Mesendoderm (in vitro differentiated cells): ENCODE measurements around the gene ITSN1.

ENCODE experiments used
- DNase-seq: peaks from one replicate; pipeline ENCODE4 v3.0.0; 2013
- H2AK5ac ChIP-seq: 2 replicates; pipeline ENCODE4 v1.6.1; 2013; ENCODE audit warnings: low read length, inconsistent platforms
- H2BK120ac ChIP-seq: 2 replicates; pipeline ENCODE4 v1.6.1; 2013; ENCODE audit warnings: low read depth, mild to moderate bottlenecking, low read length, moderate library complexity, mixed read lengths
- H2BK15ac ChIP-seq: replicated peaks from 2 replicates; pipeline ENCODE4 v1.6.1; 2013; ENCODE audit warnings: low read depth, mild to moderate bottlenecking, moderate library complexity
- H2BK5ac ChIP-seq: 2 replicates; pipeline ENCODE4 v1.6.1; 2013; ENCODE audit warnings: low read length, inconsistent platforms
- H3K18ac ChIP-seq: 2 replicates; pipeline ENCODE4 v1.6.1; 2013; ENCODE audit warnings: mild to moderate bottlenecking, low read length, mixed read lengths
- H3K23ac ChIP-seq: one replicate; pipeline ENCODE4 v1.6.1; 2013; ENCODE audit warnings: low read length
- H3K27ac ChIP-seq: 2 replicates; pipeline ENCODE4 v1.5.1; 2013; ENCODE audit warnings: low read depth, mild to moderate bottlenecking, inconsistent platforms, low read length, moderate library complexity
- H3K27me3 ChIP-seq: 2 replicates; pipeline ENCODE4 v1.6.1; 2013; ENCODE audit warnings: low read length, control low read depth, mild to moderate bottlenecking, inconsistent platforms; ENCODE audit not compliant: insufficient read depth, poor library complexity
- H3K36me3 ChIP-seq: 2 replicates; pipeline ENCODE4 v1.6.1; 2013; ENCODE audit warnings: low read length, inconsistent platforms; ENCODE audit not compliant: control insufficient read depth, insufficient read depth
- H3K4ac ChIP-seq: one replicate; pipeline ENCODE4 v1.6.1; 2013; ENCODE audit warnings: low read depth, mild to moderate bottlenecking, low read length, moderate library complexity
- H3K4me1 ChIP-seq: 2 replicates; pipeline ENCODE4 v1.6.1; 2013; ENCODE audit warnings: low read depth, low read length, inconsistent platforms; ENCODE audit not compliant: control insufficient read depth
- H3K4me2 ChIP-seq: 2 replicates; pipeline ENCODE4 v1.6.1; 2013; ENCODE audit warnings: low read length
- H3K4me3 ChIP-seq: 2 replicates; pipeline ENCODE4 v1.5.1; 2013; ENCODE audit warnings: mild to moderate bottlenecking, low read length
- H3K56ac ChIP-seq: one replicate; pipeline ENCODE4 v1.6.1; 2013; ENCODE audit warnings: low read length
- H3K79me1 ChIP-seq: 2 replicates; pipeline ENCODE4 v1.6.1; 2013; ENCODE audit warnings: low read length, inconsistent platforms
- H3K79me2 ChIP-seq: 2 replicates; pipeline ENCODE4 v1.6.1; 2013; ENCODE audit warnings: mild to moderate bottlenecking, low read length; ENCODE audit not compliant: control insufficient read depth, insufficient read depth
- H3K9ac ChIP-seq: 2 replicates; pipeline ENCODE4 v1.6.1; 2013; ENCODE audit warnings: low read length, inconsistent platforms
- H4K5ac ChIP-seq: one replicate; pipeline ENCODE4 v1.6.1; 2013; ENCODE audit warnings: low read length
- H4K8ac ChIP-seq: one replicate; pipeline ENCODE4 v1.6.1; 2013; ENCODE audit warnings: low read depth, mild to moderate bottlenecking, control low read depth, low read length, moderate library complexity
- WGBS: extraction: QIAGEN DNeasy Blood & Tissue Kit; methylation state at CpG from one replicate; pipeline ENCODE4 v1.1.7; 2013; ENCODE audit warnings: low lambda C conversion rate, missing lambda C conversion rate; ENCODE audit not compliant: insufficient coverage; ENCODE audit errors: extremely low coverage; 5-methylcytosine and 5-hydroxymethylcytosine counted together

ITSN1 gene

GRCh38 chr21:33767236-33767635 lies 124.9 kb downstream of the ITSN1 start:
- Histone ChIP-seq H3K56ac (no peak overlapping the region), H3K18ac (no peak overlapping the region), H3K4me1 (no peaks in the 10 kb centered on the region), H4K8ac (no peak overlapping the region), H3K79me2 (no peaks in the 10 kb centered on the region), H2AK5ac (no peak overlapping the region), H3K36me3 (peaks cover 1% of the 10 kb centered on the region), H2BK120ac (no peak overlapping the region), H3K79me1 (no peaks in the 10 kb centered on the region), H3K9ac (no peak overlapping the region), H3K4me3 (no peak overlapping the region), H3K27ac (no peak overlapping the region), H3K27me3 (no peaks in the 10 kb centered on the region), H2BK5ac (no peak overlapping the region), H3K23ac (no peak overlapping the region), H3K4ac (no peak overlapping the region), H3K4me2 (no peak overlapping the region), H4K5ac (no peak overlapping the region), H2BK15ac (no peak overlapping the region)
- no peak for DNase-seq
- WGBS: 100% methylated on average over 1 of the region's 1 CpG

GRCh38 chr21:33767960-33768359 lies 125.7 kb downstream of the ITSN1 start:
- no peak for DNase-seq
- peaks cover 1% of the 10 kb centered on the region for H3K36me3 ChIP-seq

GRCh38 chr21:33769057-33769456 lies 126.8 kb downstream of the ITSN1 start:
- H3K36me3 ChIP-seq: peaks cover 1% of the 10 kb centered on the region
- H2AK5ac ChIP-seq: no peak overlapping the region
- H2BK5ac ChIP-seq: no peak overlapping the region
- H2BK120ac ChIP-seq: no peak overlapping the region
- no peak overlapping the region for H3K23ac ChIP-seq
- H3K9ac ChIP-seq: no peak overlapping the region
- no peak overlapping the region for H2BK15ac ChIP-seq
- no peak overlapping the region for H3K4ac ChIP-seq
- H3K27me3 ChIP-seq: no peaks in the 10 kb centered on the region
- H3K4me3 ChIP-seq: no peak overlapping the region
- H4K5ac ChIP-seq: no peak overlapping the region
- H4K8ac ChIP-seq: no peak overlapping the region
- no peak overlapping the region for H3K18ac ChIP-seq
- no peak overlapping the region for H3K56ac ChIP-seq
- no peaks in the 10 kb centered on the region for H3K4me1 ChIP-seq
- no peak overlapping the region for H3K27ac ChIP-seq
- no peak overlapping the region for H3K4me2 ChIP-seq
- H3K79me2 ChIP-seq: no peaks in the 10 kb centered on the region
- H3K79me1 ChIP-seq: no peaks in the 10 kb centered on the region
- DNase-seq: no peak
- WGBS: no CpG with 5 or more reads among the region's 1 CpG

More at GRCh38 chr21:33767960-33768359, 125.7 kb downstream of the ITSN1 start:
- H2AK5ac ChIP-seq: no peak overlapping the region
- H3K27ac ChIP-seq: no peak overlapping the region
- no peak overlapping the region for H3K23ac ChIP-seq
- no peak overlapping the region for H3K9ac ChIP-seq
- no peaks in the 10 kb centered on the region for H3K79me1 ChIP-seq
- H2BK120ac ChIP-seq: no peak overlapping the region
- H3K27me3 ChIP-seq: no peaks in the 10 kb centered on the region
- H3K79me2 ChIP-seq: no peaks in the 10 kb centered on the region
- no peak overlapping the region for H3K4ac ChIP-seq
- H2BK5ac ChIP-seq: no peak overlapping the region
- H3K56ac ChIP-seq: no peak overlapping the region
- no peak overlapping the region for H3K4me3 ChIP-seq
- no peak overlapping the region for H3K18ac ChIP-seq
- no peaks in the 10 kb centered on the region for H3K4me1 ChIP-seq
- no peak overlapping the region for H4K5ac ChIP-seq
- no peak overlapping the region for H3K4me2 ChIP-seq
- H4K8ac ChIP-seq: no peak overlapping the region
- no CpG with 5 or more reads among the region's 2 CpGs for WGBS
- no peak overlapping the region for H2BK15ac ChIP-seq

- Histone ChIP-seq H3K79me1 (no peaks in the 10 kb centered on the region), H4K8ac (no peak overlapping the region), H3K4ac (no peak overlapping the region), H3K27ac (no peak overlapping the region), H2BK5ac (no peak overlapping the region), H3K27me3 (no peaks in the 10 kb centered on the region), H3K79me2 (no peaks in the 10 kb centered on the region), H3K4me3 (no peak overlapping the region), H2AK5ac (no peak overlapping the region), H4K5ac (no peak overlapping the region), H3K9ac (no peak overlapping the region), H3K56ac (no peak overlapping the region), H3K4me2 (no peak overlapping the region), H3K18ac (no peak overlapping the region), H2BK15ac (no peak overlapping the region), H3K36me3 (peaks cover 1% of the 10 kb centered on the region), H3K23ac (no peak overlapping the region), H3K4me1 (no peaks in the 10 kb centered on the region), H2BK120ac (no peak overlapping the region)
- no peak for DNase-seq
- WGBS: no CpG with 5 or more reads among the region's 3 CpGs
These were observed 128.2 kb downstream of the ITSN1 start for GRCh38 chr21:33770542-33770941.

- Histone ChIP-seq H2BK120ac (no peak overlapping the region), H4K5ac (no peak overlapping the region), H2AK5ac (no peak overlapping the region), H3K4me1 (no peaks in the 10 kb centered on the region), H3K18ac (no peak overlapping the region), H3K27me3 (no peaks in the 10 kb centered on the region), H3K79me1 (no peaks in the 10 kb centered on the region), H3K36me3 (peaks cover 1% of the 10 kb centered on the region), H3K56ac (no peak overlapping the region), H3K4ac (no peak overlapping the region), H4K8ac (no peak overlapping the region), H3K4me2 (no peak overlapping the region), H3K27ac (no peak overlapping the region), H3K9ac (no peak overlapping the region), H2BK5ac (no peak overlapping the region), H2BK15ac (no peak overlapping the region), H3K23ac (no peak overlapping the region), H3K4me3 (no peak overlapping the region), H3K79me2 (no peaks in the 10 kb centered on the region)
- WGBS: no CpG with 5 or more reads among the region's 18 CpGs
- DNase-seq: no peak
These were observed 129.7 kb downstream of the ITSN1 start for GRCh38 chr21:33771976-33772375.

- no peak overlapping the region for H3K56ac ChIP-seq
- no peak overlapping the region for H2AK5ac ChIP-seq
- H3K4me3 ChIP-seq: no peak overlapping the region
- H3K18ac ChIP-seq: no peak overlapping the region
- H3K4ac ChIP-seq: no peak overlapping the region
- no peak overlapping the region for H3K23ac ChIP-seq
- H2BK5ac ChIP-seq: no peak overlapping the region
- H3K4me2 ChIP-seq: no peak overlapping the region
- no peak for DNase-seq
- no peak overlapping the region for H2BK15ac ChIP-seq
- no peaks in the 10 kb centered on the region for H3K79me1 ChIP-seq
- peaks cover 1% of the 10 kb centered on the region for H3K36me3 ChIP-seq
- no peak overlapping the region for H4K8ac ChIP-seq
- no peak overlapping the region for H2BK120ac ChIP-seq
- no CpG with 5 or more reads among the region's 4 CpGs for WGBS
- H3K9ac ChIP-seq: no peak overlapping the region
- no peak overlapping the region for H4K5ac ChIP-seq
- no peaks in the 10 kb centered on the region for H3K27me3 ChIP-seq
- H3K27ac ChIP-seq: no peak overlapping the region
- no peaks in the 10 kb centered on the region for H3K4me1 ChIP-seq
- no peaks in the 10 kb centered on the region for H3K79me2 ChIP-seq
These were observed 132.2 kb downstream of the ITSN1 start for GRCh38 chr21:33774551-33774950.
